Testis (tissue), 3 donors: Measurements from ENCODE around the gene NTNG2. TPM values are rescaled to one million over a fixed set of nuclear protein-coding genes. Genes with fewer than 3 reads are reported as not detected.

ENCODE experiments used
- DNase-seq: peaks from one replicate; pipeline ENCODE4 v3.0.0-alpha.2; 2019
- H3K27ac ChIP-seq, 2 donors: fragments of 200-600 bp; sonication (generic); one replicate each; pipeline ENCODE4 v1.5.1; 2019
- H3K27me3 ChIP-seq: fragments of 200-600 bp; sonication (generic); one replicate; pipeline ENCODE4 v1.5.1; 2019
- H3K36me3 ChIP-seq: fragments of 200-600 bp; sonication (generic); one replicate; pipeline ENCODE4 v1.5.1; 2017; ENCODE audit warnings: low read depth; ENCODE audit errors: missing control alignments
- H3K4me1 ChIP-seq: fragments of 200-600 bp; sonication (generic); one replicate; pipeline ENCODE4 v1.5.1; 2019
- H3K4me3 ChIP-seq, 2 donors: fragments of 200-600 bp; sonication (generic); one replicate each; pipeline ENCODE4 v1.5.1; 2017 to 2019
- H3K9me3 ChIP-seq: fragments of 200-600 bp; sonication (generic); one replicate; pipeline ENCODE4 v1.5.1; 2017
- POLR2A ChIP-seq: fragments of 450-650 bp; IDR thresholded peaks from one replicate; pipeline ENCODE4 v1.6.1; 2017; ENCODE audit warnings: antibody characterized with exemption, mild to moderate bottlenecking, moderate library complexity
- WGBS, 2 donors: methylation state at CpG; one replicate each; pipeline ENCODE4 v1.1.5; 2018; 5-methylcytosine and 5-hydroxymethylcytosine counted together
- intact Hi-C: fragments of 100-400 bp; cut with DNase I; formaldehyde crosslinking; loops from one replicate; pipeline ENCODE4 v1.15.1; 2023; ENCODE audit warnings: low total_unique reads
- polyA plus RNA-seq: library from polyadenylated mRNA; stranded (reverse); fragments of 350-450 nt; fragmentation: Illumina TruSeq; extraction: RNeasy Lipid Tissue Mini Kit (QIAGEN cat#74804); gene quantifications from one replicate; pipeline ENCODE4 v1.2.3, GENCODE V29; 2014; ENCODE audit warnings: low read depth, low replicate concordance; ENCODE audit not compliant: insufficient read depth
- total RNA-seq, 2 donors: library from RNA; depleted of rRNA; stranded (reverse); fragments of >200 nt; gene quantifications; one replicate each; pipeline ENCODE4 v1.2.3, GENCODE V29; 2016
- TF ChIP-seq, protein P1 (sequence below), 3 experiments: fragments of 450-650 bp in 2 of 3; fragments of 200-600 bp in 1 of 3; sonication (generic) in 1 of 3; IDR thresholded peaks; one replicate each; pipeline ENCODE4 v1.5.1; 2016 to 2019; ENCODE audit warnings: antibody characterized with exemption in 3 of 3, mild to moderate bottlenecking in 2 of 3, moderate library complexity in 1 of 3

Gene NTNG2
- total and polyA plus RNA-seq, 3 donors from 2014 or later: 3.3 to 29.0 (median 23.7) TPM

DNA sequence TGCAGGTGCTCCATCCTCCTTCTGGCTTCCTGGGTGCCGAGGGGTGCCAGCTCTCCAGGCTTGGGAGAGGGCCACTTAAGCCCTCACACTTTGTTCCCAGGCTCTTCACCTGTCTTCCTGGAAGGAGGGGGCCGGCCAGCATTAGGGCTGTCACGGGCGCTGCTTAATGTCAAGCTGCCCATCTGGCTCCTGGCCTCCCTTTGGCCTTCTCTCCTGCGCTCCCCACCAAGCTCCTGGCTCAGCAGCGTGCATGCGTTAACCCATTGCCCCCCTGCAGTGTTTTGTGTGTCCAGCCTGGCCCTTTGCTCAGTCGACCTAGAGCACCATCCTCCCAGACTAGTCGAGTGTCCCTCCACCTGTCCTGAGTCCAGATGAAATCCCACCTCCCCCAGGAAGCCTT is 21.3 kb downstream of the NTNG2 start:
- TF ChIP-seq POLR2A: no peak
- DNase-seq: no peak

DNA sequence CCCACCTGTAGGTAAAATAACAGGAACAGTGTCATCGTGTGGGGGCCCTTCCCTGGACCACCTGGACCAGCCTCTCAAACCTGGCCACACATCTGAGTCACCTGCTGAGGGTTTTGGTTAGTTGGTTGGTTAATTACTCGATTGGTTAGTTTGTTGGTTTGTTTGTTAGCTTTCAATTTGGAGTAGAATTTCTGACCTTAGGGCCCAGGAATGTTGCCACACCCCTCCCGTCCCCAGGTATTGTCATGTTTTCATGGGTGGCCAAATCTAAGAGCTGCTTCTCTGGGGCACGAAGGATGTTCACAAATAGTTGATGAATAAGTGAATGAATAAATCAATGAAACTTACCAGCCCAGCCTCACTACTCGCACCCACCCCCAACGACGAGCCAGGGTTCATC is 21.9 kb downstream of the NTNG2 start:
- H3K4me1 ChIP-seq: peaks cover 51% of the 10 kb centered on the region

More for the DNA sequence above, 21.3 kb downstream of the NTNG2 start:
- no peaks in the 10 kb centered on the region for H3K27me3 ChIP-seq
- 46% methylated on average over 7 to 9 of the region's 9 CpGs for WGBS, 2 donors
- H3K4me3 ChIP-seq: no peak overlapping the region
- H3K36me3 ChIP-seq: no peaks in the 10 kb centered on the region
- H3K9me3 ChIP-seq: no peaks in the 10 kb centered on the region
- H3K4me1 ChIP-seq: peaks cover 51% of the 10 kb centered on the region
- intact Hi-C loops: no loop called here
- peak overlapping the region; percentile 58 to 65 for H3K27ac ChIP-seq

DNA sequence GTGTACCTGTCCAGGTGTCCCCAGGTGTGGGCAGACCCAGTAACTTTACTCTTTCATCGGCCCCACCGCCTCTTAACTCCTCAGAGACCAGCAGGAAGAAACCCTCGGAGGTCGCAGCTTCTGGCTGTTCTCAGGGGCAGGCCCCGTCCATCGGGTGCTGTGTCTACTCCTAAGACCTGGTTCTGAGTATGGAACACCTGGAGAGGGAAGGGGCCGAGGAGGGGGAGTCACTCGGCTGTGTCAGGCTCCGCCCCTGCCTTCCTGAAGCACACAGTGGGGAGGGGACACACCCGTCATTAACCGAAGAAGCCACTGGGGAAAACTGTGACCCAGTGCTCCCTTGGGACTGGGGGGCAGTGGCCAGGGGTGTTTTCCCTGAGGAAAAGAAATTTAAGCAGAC is 22.3 kb downstream of the NTNG2 start:
- no peaks in the 10 kb centered on the region for H3K9me3 ChIP-seq
- no peak overlapping the region for H3K4me3 ChIP-seq
- WGBS, 2 donors: 79 to 80% methylated on average over 11 of the region's 11 CpGs
- H3K4me1 ChIP-seq: peaks cover 51% of the 10 kb centered on the region
- TF ChIP-seq POLR2A: no peak
- TF ChIP-seq, protein P1, sequence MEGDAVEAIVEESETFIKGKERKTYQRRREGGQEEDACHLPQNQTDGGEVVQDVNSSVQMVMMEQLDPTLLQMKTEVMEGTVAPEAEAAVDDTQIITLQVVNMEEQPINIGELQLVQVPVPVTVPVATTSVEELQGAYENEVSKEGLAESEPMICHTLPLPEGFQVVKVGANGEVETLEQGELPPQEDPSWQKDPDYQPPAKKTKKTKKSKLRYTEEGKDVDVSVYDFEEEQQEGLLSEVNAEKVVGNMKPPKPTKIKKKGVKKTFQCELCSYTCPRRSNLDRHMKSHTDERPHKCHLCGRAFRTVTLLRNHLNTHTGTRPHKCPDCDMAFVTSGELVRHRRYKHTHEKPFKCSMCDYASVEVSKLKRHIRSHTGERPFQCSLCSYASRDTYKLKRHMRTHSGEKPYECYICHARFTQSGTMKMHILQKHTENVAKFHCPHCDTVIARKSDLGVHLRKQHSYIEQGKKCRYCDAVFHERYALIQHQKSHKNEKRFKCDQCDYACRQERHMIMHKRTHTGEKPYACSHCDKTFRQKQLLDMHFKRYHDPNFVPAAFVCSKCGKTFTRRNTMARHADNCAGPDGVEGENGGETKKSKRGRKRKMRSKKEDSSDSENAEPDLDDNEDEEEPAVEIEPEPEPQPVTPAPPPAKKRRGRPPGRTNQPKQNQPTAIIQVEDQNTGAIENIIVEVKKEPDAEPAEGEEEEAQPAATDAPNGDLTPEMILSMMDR (IDR thresholded peaks at IDR 0.05): no peak
- H3K36me3 ChIP-seq: no peaks in the 10 kb centered on the region
- peak overlapping the region; percentile 58 to 65 for H3K27ac ChIP-seq
- intact Hi-C loops: no loop called here
- H3K27me3 ChIP-seq: no peaks in the 10 kb centered on the region
- no peak for DNase-seq

More for the DNA sequence above, 21.9 kb downstream of the NTNG2 start:
- intact Hi-C loops: no loop called here
- H3K36me3 ChIP-seq: no peaks in the 10 kb centered on the region
- DNase-seq: no peak
- TF ChIP-seq POLR2A: no peak
- TF ChIP-seq, protein P1 (IDR thresholded peaks at IDR 0.05): no peak
- H3K27me3 ChIP-seq: no peaks in the 10 kb centered on the region
- no peak overlapping the region for H3K4me3 ChIP-seq
- 72 to 78% methylated on average over 7 of the region's 7 CpGs for WGBS, 2 donors
- H3K9me3 ChIP-seq: no peaks in the 10 kb centered on the region
- peak overlapping the region; percentile 58 to 65 for H3K27ac ChIP-seq

DNA sequence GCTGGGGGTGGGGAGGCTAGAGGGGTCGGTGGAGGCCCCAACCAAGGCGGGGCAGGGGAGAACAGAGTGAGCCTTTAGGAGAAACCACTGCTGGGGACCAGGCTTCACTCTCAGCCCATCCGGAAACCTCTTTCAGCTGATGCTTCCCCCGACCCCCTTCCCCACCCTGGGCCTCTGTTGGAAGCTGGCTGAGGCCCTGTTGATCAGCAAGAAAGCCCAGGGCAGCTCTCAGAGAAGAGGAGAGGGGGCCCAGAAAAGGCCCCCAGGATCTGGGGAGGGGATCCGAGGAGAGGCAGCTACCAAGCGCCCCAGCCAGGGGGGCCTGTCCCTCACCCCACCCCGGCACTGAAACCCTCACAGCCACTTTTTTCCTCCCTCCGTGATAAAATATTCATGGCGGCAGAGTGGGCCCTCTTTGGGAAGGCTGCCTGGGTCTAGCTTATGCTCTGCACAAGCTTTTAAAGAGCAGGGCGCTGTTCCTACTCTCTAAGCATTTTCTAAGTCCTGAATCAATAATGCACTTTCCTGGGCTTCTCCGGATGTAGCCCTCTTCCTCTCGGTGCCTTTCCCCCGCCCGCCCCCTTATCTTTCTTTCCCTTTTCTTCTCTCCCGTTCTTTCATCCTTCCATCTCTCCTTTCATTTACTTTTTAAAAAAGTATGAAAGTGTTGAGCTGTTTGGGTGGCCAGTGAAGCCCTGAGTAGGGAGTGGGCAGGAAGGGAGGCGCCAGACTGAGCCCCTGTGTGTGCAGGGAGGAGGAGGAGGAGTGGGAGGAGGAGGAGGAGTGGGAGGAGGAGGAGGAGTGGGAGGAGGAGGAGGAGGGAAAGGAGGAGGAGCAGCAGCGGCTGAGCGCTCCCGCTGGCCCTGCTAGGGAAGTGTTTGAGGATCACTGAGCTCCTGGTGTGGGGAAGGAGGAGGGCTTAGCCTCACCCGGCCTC is 23.5 kb downstream of the NTNG2 start:
- Histone ChIP-seq H3K36me3 (no peaks in the 10 kb centered on the region), H3K27me3 (no peaks in the 10 kb centered on the region), H3K27ac (peak overlapping the region; percentile 58 to 65), H3K4me1 (peaks cover 51% of the 10 kb centered on the region), H3K9me3 (no peaks in the 10 kb centered on the region), H3K4me3 (no peak overlapping the region)
- TF ChIP-seq POLR2A: no peak
- TF ChIP-seq, protein P1 (IDR thresholded peaks at IDR 0.05): no peak
- intact Hi-C loops: no loop called here
- DNase-seq: peak; percentile 72
- 44 to 49% methylated on average over 20 of the region's 20 CpGs for WGBS, 2 donors

DNA sequence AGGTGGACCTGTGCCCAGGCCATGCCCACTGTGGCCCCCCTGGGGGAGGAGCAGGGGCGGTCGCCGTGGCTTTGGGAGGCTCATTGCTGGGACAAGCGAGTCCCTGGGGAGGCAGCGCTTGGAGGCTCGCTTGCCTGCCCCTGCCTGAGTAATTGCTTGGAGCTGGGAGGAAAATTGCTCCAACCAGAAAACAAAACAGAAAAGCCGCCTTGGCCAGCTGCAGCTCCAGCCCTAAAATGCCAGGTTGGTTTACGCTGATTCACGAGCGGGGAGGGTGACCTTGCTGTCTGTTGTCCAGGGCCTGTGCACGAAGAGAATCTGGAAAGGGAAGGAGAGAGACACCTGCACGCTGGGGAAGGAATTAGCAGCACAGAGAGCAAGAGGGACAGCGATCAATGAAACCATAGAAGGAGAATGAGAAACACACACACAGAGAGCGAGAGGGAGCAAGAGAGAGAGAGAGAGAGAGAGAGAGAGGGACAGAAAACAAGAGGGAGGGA is 25.3 kb downstream of the NTNG2 start:
- TF ChIP-seq, protein P1 (IDR thresholded peaks at IDR 0.05): no peak
- TF ChIP-seq POLR2A: no peak
- WGBS, 2 donors: 42 to 43% methylated on average over 14 of the region's 14 CpGs
- Histone ChIP-seq H3K27ac (peak overlapping the region in 1 of 2 donors; percentile 72), H3K4me3 (no peak overlapping the region), H3K27me3 (no peaks in the 10 kb centered on the region), H3K9me3 (no peaks in the 10 kb centered on the region), H3K36me3 (no peaks in the 10 kb centered on the region), H3K4me1 (peaks cover 45% of the 10 kb centered on the region)
- intact Hi-C loops: no loop called here
- DNase-seq: no peak
